ENCODE measurements around the gene ENAM.

Gene ENAM

GRCh38 chr4:70586841-70587240, 41.7 kb upstream of the ENAM start:
- Histone ChIP-seq H3K4me1 (ENCODE audit: control insufficient read depth, low read length) (peaks cover 12% of the 10 kb centered on the region), H4K20me1 (ENCODE audit: control insufficient read depth, insufficient read depth, low read depth, low read length) (no peaks in the 10 kb centered on the region), H3K27ac (ENCODE audit: low read depth, low read length) (no peak overlapping the region), H3K4me3 (ENCODE audit: low read length) (no peak overlapping the region), H3K9me2 (replicated peaks; ENCODE audit: control insufficient read depth, low read length) (no peaks in the 10 kb centered on the region; the same call in 1 of the 2 replicates), H3K79me2 (ENCODE audit: control insufficient read depth, low read length) (no peaks in the 10 kb centered on the region), H3K9me3 (ENCODE audit: control insufficient read depth, insufficient read depth, low read length) (no peaks in the 10 kb centered on the region), H3F3A (ENCODE audit: control insufficient read depth, insufficient read depth) (no peaks in the 10 kb centered on the region), H3K36me3 (ENCODE audit: control insufficient read depth, low read length) (no peaks in the 10 kb centered on the region), H3K27me3 (ENCODE audit: control insufficient read depth, low read length) (no peaks in the 10 kb centered on the region), H3K4me2 (ENCODE audit: low read length) (no peak overlapping the region)
- TF ChIP-seq CTCF (IDR thresholded peaks at IDR 0.05; ENCODE audit: low read depth, low read length, poor library complexity, severe bottlenecking), result no peak
- TF ChIP-seq EZH2phosphoT487 (IDR thresholded peaks at IDR 0.05; ENCODE audit: borderline replicate concordance, low read length), result no peak

GRCh38 chr4:70589785-70590184, 38.8 kb upstream of the ENAM start:
- Histone ChIP-seq H3K4me1 (ENCODE audit: control insufficient read depth, low read length) (peaks cover 12% of the 10 kb centered on the region), H3K9me3 (ENCODE audit: control insufficient read depth, insufficient read depth, low read length) (no peaks in the 10 kb centered on the region), H3K79me2 (ENCODE audit: control insufficient read depth, low read length) (no peaks in the 10 kb centered on the region), H3K9me2 (replicated peaks; ENCODE audit: control insufficient read depth, low read length) (no peaks in the 10 kb centered on the region), H3F3A (ENCODE audit: control insufficient read depth, insufficient read depth) (no peaks in the 10 kb centered on the region), H3K36me3 (ENCODE audit: control insufficient read depth, low read length) (no peaks in the 10 kb centered on the region), H3K27ac (ENCODE audit: low read depth, low read length) (no peak overlapping the region), H3K4me2 (ENCODE audit: low read length) (peak overlapping the region; percentile 32), H3K27me3 (ENCODE audit: control insufficient read depth, low read length) (no peaks in the 10 kb centered on the region), H4K20me1 (ENCODE audit: control insufficient read depth, insufficient read depth, low read depth, low read length) (no peaks in the 10 kb centered on the region), H3K4me3 (ENCODE audit: low read length) (no peak overlapping the region)
- TF ChIP-seq EZH2phosphoT487 (IDR thresholded peaks at IDR 0.05; ENCODE audit: borderline replicate concordance, low read length), result no peak
- TF ChIP-seq CTCF (IDR thresholded peaks at IDR 0.05; ENCODE audit: low read depth, low read length, poor library complexity, severe bottlenecking), result no peak

GRCh38 chr4:70591955-70592582, 36.5 kb upstream of the ENAM start, which contains the start of gene AMBN:
Gene AMBN (plus strand): TSS chr4:70592256. CDS start chr4:70592359, 103 bp downstream.
- no peaks in the 10 kb centered on the region for H3K36me3 ChIP-seq (ENCODE audit: control insufficient read depth, low read length)
- H3K4me3 ChIP-seq (ENCODE audit: low read length), result no peak within 1 kb of the TSS
- no peaks in the 10 kb centered on the region for H3F3A ChIP-seq (ENCODE audit: control insufficient read depth, insufficient read depth)
- H3K27ac ChIP-seq (ENCODE audit: low read depth, low read length), result no peak within 1 kb of the TSS
- no peaks in the 10 kb centered on the region for H3K27me3 ChIP-seq (ENCODE audit: control insufficient read depth, low read length)
- peaks cover 12% of the 10 kb centered on the region for H3K4me1 ChIP-seq (ENCODE audit: control insufficient read depth, low read length)
- no peaks in the 10 kb centered on the region for H3K79me2 ChIP-seq (ENCODE audit: control insufficient read depth, low read length)
- H4K20me1 ChIP-seq (ENCODE audit: control insufficient read depth, insufficient read depth, low read depth, low read length), result no peaks in the 10 kb centered on the region
- no peaks in the 10 kb centered on the region for H3K9me2 ChIP-seq (replicated peaks; ENCODE audit: control insufficient read depth, low read length)
- no peak within 1 kb of the TSS for H3K4me2 ChIP-seq (ENCODE audit: low read length)
- no peaks in the 10 kb centered on the region for H3K9me3 ChIP-seq (ENCODE audit: control insufficient read depth, insufficient read depth, low read length)
- TF ChIP-seq EZH2phosphoT487 (IDR thresholded peaks at IDR 0.05; ENCODE audit: borderline replicate concordance, low read length) (no peak), CTCF (IDR thresholded peaks at IDR 0.05; ENCODE audit: low read depth, low read length, poor library complexity, severe bottlenecking) (no peak)

Data from DOHH2 (cell line).